Measurements from ENCODE around the gene TYMP.

- TF ChIP-seq NRF1 (IDR thresholded peaks at IDR 0.05; ENCODE audit: low read depth, low read length) (no peak), RXRA (IDR thresholded peaks at IDR 0.05; ENCODE audit: borderline replicate concordance, low read depth) (no peak), CTCF (IDR thresholded peaks at IDR 0.05) (no peak), GABPA (IDR thresholded peaks at IDR 0.05; ENCODE audit: low read depth) (no peak)
Observed at GRCh38 chr22:50556703-50557102, 26.9 kb upstream of the TYMP start.

Data from SK-N-SH (cell line).